ENCODE data around the gene MAGI2. TPM values are rescaled to one million over a fixed set of nuclear protein-coding genes. Genes with fewer than 3 reads are reported as not detected.

The MAGI2 gene
- total and polyA plus RNA-seq, 2 experiments from 2014 or later: 10.4 to 26.4 TPM

GRCh38 chr7:79291498-79291865 is 162.0 kb downstream of the MAGI2 start:
- Histone ChIP-seq H3K79me2 (replicated peaks; ENCODE audit: insufficient read depth) (no peaks in the 10 kb centered on the region), H3K9me2 (ENCODE audit: insufficient read depth) (no peaks in the 10 kb centered on the region), H2AFZ (no peak overlapping the region), H3K36me3 (ENCODE audit: insufficient read depth) (no peaks in the 10 kb centered on the region), H3K27ac (ENCODE audit: low read depth) (no peak overlapping the region), H3F3A (replicated peaks; ENCODE audit: low read depth) (no peaks in the 10 kb centered on the region), H3K4me2 (no peak overlapping the region), H3K4me1 (ENCODE audit: insufficient read depth) (no peaks in the 10 kb centered on the region), H4K20me1 (replicated peaks; ENCODE audit: insufficient read depth) (no peaks in the 10 kb centered on the region), H3K4me3 (no peak overlapping the region), H3K27me3 (ENCODE audit: insufficient read depth) (no peaks in the 10 kb centered on the region)
- DNase-seq (ENCODE audit: low spot score): no peak
- TF ChIP-seq ETS1 (IDR thresholded peaks at IDR 0.05): no peak
- no peak for TF ChIP-seq ZNF114 (CRISPR knock-in tag; IDR thresholded peaks at IDR 0.05)
- no peak for TF ChIP-seq NANOG (IDR thresholded peaks at IDR 0.05; ENCODE audit: borderline replicate concordance)
- no peak for TF ChIP-seq ZNF331 (CRISPR knock-in tag; IDR thresholded peaks at IDR 0.05; ENCODE audit: low read depth)
- no peak for TF ChIP-seq EZH2 (IDR thresholded peaks at IDR 0.05; ENCODE audit: low read depth, unreplicated experiment)
- TF ChIP-seq EZH2phosphoT487 (IDR thresholded peaks at IDR 0.05; ENCODE audit: unreplicated experiment): no peak
- no peak for TF ChIP-seq JUNB (IDR thresholded peaks at IDR 0.05; ENCODE audit: unreplicated experiment)
- TF ChIP-seq CREB1 (CRISPR knock-in tag; IDR thresholded peaks at IDR 0.05; ENCODE audit: low read depth): no peak
- TF ChIP-seq STAT1 (IDR thresholded peaks at IDR 0.05; ENCODE audit: unreplicated experiment): no peak
- TF ChIP-seq CTCF (conservative IDR thresholded peaks at IDR 0.05; ENCODE audit: low read depth in 2 of 2): no peak
- no peak for TF ChIP-seq POLR2AphosphoS5 (IDR thresholded peaks at IDR 0.05; ENCODE audit: low read depth)
- TF ChIP-seq REST (IDR thresholded peaks at IDR 0.05; ENCODE audit: unreplicated experiment): no peak
- TF ChIP-seq ZNF462 (CRISPR knock-in tag; IDR thresholded peaks at IDR 0.05): no peak
- H3K4me1 Mint-ChIP-seq: no peaks in the 10 kb centered on the region
- H3K36me3 Mint-ChIP-seq (ENCODE audit: low read depth): no peaks in the 10 kb centered on the region
- ATAC-seq: no peak
- no peaks in the 10 kb centered on the region for H3K9me3 Mint-ChIP-seq
- no peaks in the 10 kb centered on the region for H3K27me3 Mint-ChIP-seq (ENCODE audit: insufficient read depth, low read depth, poor library complexity)
- no peak overlapping the region for H3K27ac Mint-ChIP-seq
- no peak overlapping the region for H3K4me3 Mint-ChIP-seq
